K562 (cell line): ENCODE data around the gene SPIB. TPM values are rescaled to one million over a fixed set of nuclear protein-coding genes. Genes with fewer than 3 reads are reported as not detected.
A peak's percentile ranks its signal among the peaks of the same experiment; 100 is the strongest.

ENCODE experiments used
- ATAC-seq: fragments of 200-7000 bp; cut with Tn5 transposase; 3 replicates; pipeline ENCODE4 v1.9.1; 2020; ENCODE audit warnings: moderate library complexity
- BruUV-seq: library from RNA; stranded (reverse); fragments of 400-500 nt; replicated peaks from 2 replicates; lab custom pipeline; 2021; lab: Mats Ljungman, UMichigan
- CTCF ChIA-PET: fragments of 300-600 bp; formaldehyde crosslinking; extraction: SDS; loops from one replicate; lab custom pipeline; 2021; ENCODE audit warnings: low intra/inter-chr PET ratio; lab: Yijun Ruan, JAX
- POLR2A ChIA-PET: fragments of 300-600, 350-650 bp; sonication (Branson Sonifier 250); formaldehyde crosslinking; extraction: SDS; loops from one replicate; lab custom pipeline; 2021; ENCODE audit warnings: antibody characterized with exemption, inconsistent platforms; lab: Yijun Ruan, JAX
- DNase-seq, 4 experiments: peaks; one replicate each; pipeline versions ENCODE4 v3.0.0 to v3.0.0-alpha.2; 2011 to 2018; ENCODE audit warnings: low spot score in 3 of 4, mixed read lengths in 3 of 4; ENCODE audit errors: extremely low read depth in 1 of 4
- FAIRE-seq: peaks from 2 replicates; lab custom pipeline; 2011; peaks lifted over from hg19 to GRCh38; lab: Jason Lieb, UNC
- H2AFZ ChIP-seq: 2 replicates; pipeline ENCODE4 v1.6.0; 2011; ENCODE audit warnings: low read depth, low read length, control low read depth, inconsistent platforms
- H3K27ac ChIP-seq: fragments of 200-600 bp; 3 replicates; pipeline ENCODE4 v1.8.0; 2011; ENCODE audit warnings: low read depth, mild to moderate bottlenecking, control low read depth, inconsistent platforms, low read length, moderate library complexity, mixed read lengths; ENCODE audit errors: extremely low read depth
- H3K27me3 ChIP-seq, 2 experiments: fragments of 300-600 bp in 1 of 2; 2 replicates in 1 of 2; 3 replicates in 1 of 2; pipeline versions ENCODE4 v1.6.0 to v1.8.0; 2011; ENCODE audit warnings: inconsistent platforms in 2 of 2, low read length in 2 of 2, mild to moderate bottlenecking in 1 of 2, mixed read lengths in 1 of 2, moderate library complexity in 1 of 2; ENCODE audit not compliant: control insufficient read depth in 2 of 2, insufficient read depth in 2 of 2
- H3K36me3 ChIP-seq: fragments of 300-600 bp; 3 replicates; pipeline ENCODE4 v1.8.0; 2011; ENCODE audit warnings: mild to moderate bottlenecking, low read length, inconsistent platforms; ENCODE audit not compliant: control insufficient read depth, insufficient read depth
- H3K4me1 ChIP-seq, 2 experiments: fragments of 200-600 bp in 1 of 2; replicated peaks in 1 of 2; 2 replicates in 1 of 2; 3 replicates in 1 of 2; pipeline versions ENCODE4 v1.5.1 to v1.8.0; 2011; ENCODE audit warnings: inconsistent platforms in 2 of 2, low read length in 2 of 2, mild to moderate bottlenecking in 1 of 2, mixed read lengths in 1 of 2, moderate library complexity in 1 of 2; ENCODE audit not compliant: control insufficient read depth in 2 of 2, insufficient read depth in 2 of 2
- H3K4me2 ChIP-seq: 2 replicates; pipeline ENCODE4 v1.6.1; 2011; ENCODE audit warnings: low read length, control low read depth, inconsistent platforms, mixed read lengths; ENCODE audit not compliant: insufficient read depth
- H3K4me3 ChIP-seq: fragments of 200-600 bp; sonication (generic), shearing (Covaris generic); 2 replicates; pipeline ENCODE4 v1.5.1; 2016; ENCODE audit warnings: control low read depth, inconsistent platforms
- H3K79me2 ChIP-seq: fragments of 200-600 bp; 3 replicates; pipeline ENCODE4 v1.8.0; 2011; ENCODE audit warnings: low read length, inconsistent platforms; ENCODE audit not compliant: control insufficient read depth, insufficient read depth
- H3K9ac ChIP-seq, 2 experiments: 2 replicates each; pipeline versions ENCODE4 v1.6.0 to v1.6.1; 2011; ENCODE audit warnings: low read depth in 2 of 2, low read length in 2 of 2, control low read depth in 1 of 2, inconsistent platforms in 1 of 2, mild to moderate bottlenecking in 1 of 2, mixed read lengths in 1 of 2; ENCODE audit not compliant: insufficient read depth in 1 of 2
- H3K9me1 ChIP-seq: one replicate; pipeline ENCODE4 v1.6.0; 2011; ENCODE audit warnings: inconsistent platforms, mild to moderate bottlenecking, low read length, moderate library complexity; ENCODE audit not compliant: control insufficient read depth, insufficient read depth
- H3K9me3 ChIP-seq: replicated peaks from 2 replicates; pipeline ENCODE4 v1.5.1; 2011; ENCODE audit warnings: low read depth, low read length, inconsistent platforms; ENCODE audit not compliant: control insufficient read depth, insufficient read depth
- H4K20me1 ChIP-seq: replicated peaks from 2 replicates; pipeline ENCODE4 v1.6.1; 2011; ENCODE audit warnings: low read length, inconsistent platforms, mixed read lengths; ENCODE audit not compliant: control insufficient read depth, insufficient read depth
- FOXJ2 ChIP-seq: fragments of 200-800 bp; sonication (Bioruptor generic); IDR thresholded peaks from 2 replicates; pipeline ENCODE4 v1.6.1; 2016; ENCODE audit warnings: missing genetic modification characterization, missing compliant biosample characterization
- NRF1 ChIP-seq, 2 experiments: fragments of 450-650 bp; IDR thresholded peaks in 1 of 2; conservative IDR thresholded peaks in 1 of 2; 2 replicates each; pipeline ENCODE4 v1.6.1; 2014; ENCODE audit warnings: mild to moderate bottlenecking in 2 of 2
- PHB2 ChIP-seq: fragments of 450-650 bp; IDR thresholded peaks from 2 replicates; pipeline ENCODE4 v1.6.1; 2017; ENCODE audit warnings: low read depth
- POLR2G ChIP-seq: fragments of 200-400 bp; formaldehyde crosslinking; IDR thresholded peaks from 2 replicates; pipeline ENCODE4 v1.6.1; 2017; ENCODE audit warnings: low read depth, mild to moderate bottlenecking, antibody characterized with exemption, low read length, moderate library complexity
- RHOXF2B ChIP-seq: fragments of 250-450 bp; sonication (Bioruptor Pico); conservative IDR thresholded peaks from 2 replicates; pipeline ENCODE4 v1.5.1; 2021
- SRF ChIP-seq, 2 experiments: fragments of 250-450, 450-650 bp in 1 of 2; sonication (Bioruptor Pico) in 1 of 2; sonication (generic) in 1 of 2; formaldehyde crosslinking; IDR thresholded peaks; 2 replicates each; pipeline versions ENCODE4 v1.5.0 to v1.5.1; 2020 to 2022; ENCODE audit warnings: mild to moderate bottlenecking in 1 of 2, missing genetic modification reagents in 1 of 2
- SRSF3 ChIP-seq: fragments of 200-400 bp; formaldehyde crosslinking; IDR thresholded peaks from 2 replicates; pipeline ENCODE4 v1.6.1; 2016; ENCODE audit warnings: mild to moderate bottlenecking, low read length, moderate library complexity; ENCODE audit not compliant: insufficient read depth
- THAP7 ChIP-seq: fragments of 250-450 bp; sonication (Bioruptor Pico); IDR thresholded peaks from 2 replicates; pipeline ENCODE4 v1.5.0; 2021
- ZHX1 ChIP-seq: fragments of 150-350 bp; conservative IDR thresholded peaks from 2 replicates; pipeline ENCODE4 v1.6.1; 2014; ENCODE audit warnings: low read length
- ZKSCAN3 ChIP-seq: fragments of 250-450 bp; sonication (Bioruptor Pico); IDR thresholded peaks from 2 replicates; pipeline ENCODE4 v1.4.0; 2020
- ZNF354B ChIP-seq: fragments of 250-450 bp; sonication (Bioruptor Pico); IDR thresholded peaks from 2 replicates; pipeline ENCODE4 v1.4.0; 2020
- WGBS: fragments of 100-300 bp; shearing (Covaris generic); methylation state at CpG from one replicate; pipeline ENCODE4 v1.1.6; 2016; ENCODE audit warnings: low coverage, mixed read lengths; ENCODE audit not compliant: insufficient coverage; ENCODE audit errors: missing lambda C conversion rate; 5-methylcytosine and 5-hydroxymethylcytosine counted together
- in situ Hi-C: fragments of 300-500 bp; cut with MboI; formaldehyde crosslinking; loops from 4 replicates; pipeline ENCODE4 v1.15.0; 2018; ENCODE audit warnings: inconsistent platforms, mixed read lengths
- intact Hi-C: fragments of 100-400 bp; cut with micrococcal nuclease; formaldehyde crosslinking; loops from 2 replicates; pipeline ENCODE4 v1.14.2; 2022
- polyA plus RNA-seq, 8 experiments: library from polyadenylated mRNA; depleted of rRNA in 4 of 8; stranded (reverse) in 5 of 8; unstranded in 3 of 8; fragments of >200 nt; fragmentation: Nextera tagmentation in 2 of 8; fragmentation: Illumina TruSeq in 1 of 8; extraction: Ambion mirVana in 2 of 8; extraction: Trizol in 1 of 8; gene quantifications; 2 replicates each; pipeline versions ENCODE4 v1.2.1 to v1.2.3, GENCODE V29; 2011 to 2014; ENCODE audit warnings: inconsistent platforms in 1 of 8, missing spikeins in 1 of 8
- total RNA-seq, 7 experiments: library from RNA; depleted of rRNA in 6 of 7; stranded (reverse); fragments of >200 nt in 6 of 7; fragmentation: Illumina TruSeq in 2 of 7; extraction: Trizol in 2 of 7; gene quantifications; 2 replicates each; pipeline versions ENCODE4 v1.2.1 to v1.2.3, GENCODE V29; 2011 to 2021; ENCODE audit warnings: low replicate concordance in 1 of 7

SPIB gene
- total and polyA plus RNA-seq, 9 of the 15 experiments (the other 6 are each of a cell fraction or from before 2014, with no cell fraction given), result 0.06 to 1.0 (median 0.43) TPM; not detected in 1

GRCh38 chr19:50413531-50413930 is 5.2 kb upstream of the SPIB start:
- BruUV-seq, result no TSS peak
- CTCF ChIA-PET, result interaction anchor here (2.2 to 2.4 kb wide), 2 partner anchors 45 to 56 kb away, joined by 13 to 14 read pairs; no protein-coding TSS in a partner anchor
- H3K4me3 ChIP-seq, result no peak overlapping the region
- no peaks in the 10 kb centered on the region for H3K9me1 ChIP-seq
- no peaks in the 10 kb centered on the region for H4K20me1 ChIP-seq
- no peaks in the 10 kb centered on the region for H3K79me2 ChIP-seq
- FAIRE-seq (no peak), ATAC-seq (no peak), DNase-seq (no peak)
- POLR2A ChIA-PET, result no interaction called here
- no peak overlapping the region for H3K4me2 ChIP-seq
- H3K9me3 ChIP-seq, result no peaks in the 10 kb centered on the region
- peaks cover 13 to 59% of the 10 kb centered on the region in 2 experiments for H3K4me1 ChIP-seq
- TF ChIP-seq POLR2G (peak; percentile 62), PHB2 (no peak)
- H3K36me3 ChIP-seq, result peaks cover 77% of the 10 kb centered on the region; the same call in 2 of the 3 replicates
- no peaks in the 10 kb centered on the region for H3K27me3 ChIP-seq
- in situ Hi-C loops (no loop called here), intact Hi-C loops (no loop called here)
- 93% methylated on average over 15 of the region's 21 CpGs for WGBS
- H2AFZ ChIP-seq, result no peak overlapping the region
- no peak overlapping the region for H3K27ac ChIP-seq
- H3K9ac ChIP-seq, result peak overlapping the region in 1 of 2 experiments; percentile 43; a peak in 1 of 4 replicates

GRCh38 chr19:50414864-50415660 is 3.7 kb upstream of the SPIB start:
- Histone ChIP-seq H3K4me2 (no peak overlapping the region; the same call in 1 of the 2 replicates), H3K9ac (peak overlapping the region; percentile 41 to 88; a peak in 3 of 4 replicates), H3K36me3 (peaks cover 62% of the 10 kb centered on the region; the same call in 2 of the 3 replicates), H2AFZ (peak overlapping the region; percentile 83), H4K20me1 (no peaks in the 10 kb centered on the region), H3K79me2 (no peaks in the 10 kb centered on the region), H3K27ac (peak overlapping the region; percentile 67), H3K9me3 (no peaks in the 10 kb centered on the region), H3K9me1 (no peaks in the 10 kb centered on the region), H3K27me3 (no peaks in the 10 kb centered on the region), H3K4me1 (peaks cover 13 to 69% of the 10 kb centered on the region in 2 experiments), H3K4me3 (no peak overlapping the region)
- DNase-seq (peak; percentile 87 to 92 (median 90)), FAIRE-seq (peak; percentile 90), ATAC-seq (peak; percentile 95)
- ChIA-PET POLR2A (interaction anchor here (0.6 to 2.7 kb wide), 3 partner anchors 23 to 996 kb away, joined by 3 to 8 read pairs (median 3); partner anchors contain the start of gene POLD1), CTCF (interaction anchor here (0.6 to 2.4 kb wide), 4 partner anchors 11 to 69 kb away, joined by 3 to 14 read pairs (median 8); no protein-coding TSS in a partner anchor)
- in situ Hi-C loops, result no loop called here
- intact Hi-C loops, result loop anchor here (2.0 kb wide), 2 partner anchors 46 kb away; no protein-coding TSS in a partner anchor
- BruUV-seq, result no TSS peak
- WGBS, result 39% methylated on average over 20 of the region's 37 CpGs
- TF ChIP-seq SRSF3 (no peak), NRF1 (conservative IDR thresholded peaks at IDR 0.05 in 1 of 2, IDR thresholded peaks at IDR 0.05 in 1 of 2) (peak; percentile 65 to 75), ZKSCAN3 (no peak), RHOXF2B (CRISPR knock-in tag) (no peak), ZNF354B (CRISPR knock-in tag) (no peak), FOXJ2 (tag) (no peak), THAP7 (CRISPR knock-in tag) (no peak), ZHX1 (no peak), SRF (CRISPR knock-in tag; IDR thresholded peaks at IDR 0.05) (0 out of 4 replicates have a peak, but pooled peaks of 1 of the 2 experiments have one; percentile 64)
